Calu3 (cell line): ENCODE measurements around the gene TTC1. TPM values are rescaled to one million over a fixed set of nuclear protein-coding genes. Genes with fewer than 3 reads are reported as not detected.
"Not testable (repeated sequence)": the region's sequence is repeated elsewhere in the genome, so short reads cannot be mapped to it uniquely, and the experiment has no call there.

ENCODE experiments used
- BruUV-seq: library from RNA; stranded (reverse); fragments of 400-500 nt; replicated peaks from 2 replicates; lab custom pipeline; 2021; lab: Mats Ljungman, UMichigan
- CTCF ChIA-PET: fragments of 300-600 bp; sonication (Branson Sonifier 250); formaldehyde crosslinking; loops from one replicate; lab custom pipeline; 2022; ENCODE audit warnings: antibody characterized with exemption; lab: Charles Lee
- DNase-seq: peaks from one replicate; pipeline ENCODE4 v3.0.0; 2022
- H3K27ac Mint-ChIP-seq: one replicate; pipeline ENCODE4 v1.8.0; 2022; ENCODE audit warnings: mixed read lengths; ENCODE audit not compliant: unreplicated experiment
- H3K27me3 Mint-ChIP-seq: one replicate; pipeline ENCODE4 v1.8.0; 2022; ENCODE audit warnings: mixed read lengths; ENCODE audit not compliant: unreplicated experiment
- H3K36me3 Mint-ChIP-seq: one replicate; pipeline ENCODE4 v1.8.0; 2022; ENCODE audit warnings: mild to moderate bottlenecking, moderate library complexity, mixed read lengths; ENCODE audit not compliant: insufficient read depth, unreplicated experiment
- H3K4me1 Mint-ChIP-seq: one replicate; pipeline ENCODE4 v1.8.0; 2022; ENCODE audit warnings: mild to moderate bottlenecking, low read depth, mixed read lengths; ENCODE audit not compliant: unreplicated experiment
- H3K4me3 Mint-ChIP-seq: one replicate; pipeline ENCODE4 v1.8.0; 2022; ENCODE audit warnings: mild to moderate bottlenecking, low read depth, moderate library complexity, mixed read lengths; ENCODE audit not compliant: unreplicated experiment
- H3K9me3 Mint-ChIP-seq: one replicate; pipeline ENCODE4 v1.8.0; 2022; ENCODE audit warnings: low read depth, mixed read lengths; ENCODE audit not compliant: unreplicated experiment
- CTCF ChIP-seq: fragments of 200-600 bp; IDR thresholded peaks from one replicate; pipeline ENCODE4 v1.8.0; 2022; ENCODE audit warnings: antibody characterized with exemption; ENCODE audit not compliant: unreplicated experiment
- intact Hi-C: fragments of 100-400 bp; cut with micrococcal nuclease; formaldehyde crosslinking; loops from one replicate; pipeline ENCODE4 v1.10.0; 2022; ENCODE audit not compliant: unreplicated experiment
- total RNA-seq: library from RNA; stranded (reverse); gene quantifications from 2 replicates; pipeline ENCODE4 v1.2.3, GENCODE V29; 2022

TTC1 gene
- total RNA-seq, 1 experiment from 2014 or later: 66.4 TPM

- H3K9me3 Mint-ChIP-seq: no peaks in the 10 kb centered on the region
- CTCF ChIA-PET: interaction anchor here (0.6 to 2.1 kb wide), 3 partner anchors 10 to 13 kb away, joined by 4 to 9 read pairs (median 6); no protein-coding TSS in a partner anchor
- peaks cover 22% of the 10 kb centered on the region for H3K4me1 Mint-ChIP-seq
- H3K36me3 Mint-ChIP-seq: peaks cover 38% of the 10 kb centered on the region
- intact Hi-C loops: no loop called here
- no peak for DNase-seq
- peak overlapping the region; percentile 30 for H3K4me3 Mint-ChIP-seq
- H3K27ac Mint-ChIP-seq: no peak overlapping the region
- no peak for TF ChIP-seq CTCF
- BruUV-seq: no TSS peak
- H3K27me3 Mint-ChIP-seq: no peaks in the 10 kb centered on the region
These were observed 2.5 kb downstream of the TTC1 start for GRCh38 chr5:160011471-160011870.

GRCh38 chr5:160014197-160014596 lies 5.3 kb downstream of the TTC1 start:
- peaks cover 22% of the 10 kb centered on the region for H3K4me1 Mint-ChIP-seq
- DNase-seq, intact Hi-C loops, H3K9me3 Mint-ChIP-seq, H3K27me3 Mint-ChIP-seq, BruUV-seq, H3K27ac Mint-ChIP-seq, H3K4me3 Mint-ChIP-seq, CTCF ChIA-PET: not testable (repeated sequence)
- peaks cover 31% of the 10 kb centered on the region for H3K36me3 Mint-ChIP-seq

- CTCF ChIA-PET: interaction anchor here (0.6 kb wide), 1 partner anchor 127 kb away, joined by 4 read pairs; no protein-coding TSS in a partner anchor
- BruUV-seq: no TSS peak
- Mint-ChIP-seq H3K4me1 (peaks cover 9% of the 10 kb centered on the region), H3K27me3 (no peaks in the 10 kb centered on the region), H3K27ac (no peak overlapping the region), H3K36me3 (peaks cover 16% of the 10 kb centered on the region), H3K4me3 (no peak overlapping the region), H3K9me3 (no peaks in the 10 kb centered on the region)
- intact Hi-C loops: no loop called here
- no peak for DNase-seq
- no peak for TF ChIP-seq CTCF
These were observed 10.1 kb downstream of the TTC1 start for GRCh38 chr5:160018945-160019625.

GRCh38 chr5:160020266-160020770 lies 11.4 kb downstream of the TTC1 start:
- no peaks in the 10 kb centered on the region for H3K27me3 Mint-ChIP-seq
- BruUV-seq: no TSS peak
- H3K36me3 Mint-ChIP-seq: peaks cover 24% of the 10 kb centered on the region
- no peaks in the 10 kb centered on the region for H3K9me3 Mint-ChIP-seq
- H3K27ac Mint-ChIP-seq: no peak overlapping the region
- no peak for DNase-seq
- H3K4me3 Mint-ChIP-seq: no peak overlapping the region
- CTCF ChIA-PET: interaction anchor here (1.3 kb wide), 1 partner anchor 33 kb away, joined by 3 read pairs; no protein-coding TSS in a partner anchor
- peaks cover 10% of the 10 kb centered on the region for H3K4me1 Mint-ChIP-seq
- TF ChIP-seq CTCF: no peak
- intact Hi-C loops: loop anchor here (5.0 kb wide), 1 partner anchor 137 kb away; no protein-coding TSS in a partner anchor
